GM21526 (cell line): Measurements from ENCODE around the gene SCGB3A1.

Experiments used
- ATAC-seq: cut with Tn5 transposase; IDR thresholded peaks from one replicate; pipeline ENCODE4 v1.9.1; 2021; ENCODE audit warnings: moderate library complexity; ENCODE audit not compliant: unreplicated experiment, low FRiP score

The SCGB3A1 gene, protein sequence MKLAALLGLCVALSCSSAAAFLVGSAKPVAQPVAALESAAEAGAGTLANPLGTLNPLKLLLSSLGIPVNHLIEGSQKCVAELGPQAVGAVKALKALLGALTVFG

DNA sequence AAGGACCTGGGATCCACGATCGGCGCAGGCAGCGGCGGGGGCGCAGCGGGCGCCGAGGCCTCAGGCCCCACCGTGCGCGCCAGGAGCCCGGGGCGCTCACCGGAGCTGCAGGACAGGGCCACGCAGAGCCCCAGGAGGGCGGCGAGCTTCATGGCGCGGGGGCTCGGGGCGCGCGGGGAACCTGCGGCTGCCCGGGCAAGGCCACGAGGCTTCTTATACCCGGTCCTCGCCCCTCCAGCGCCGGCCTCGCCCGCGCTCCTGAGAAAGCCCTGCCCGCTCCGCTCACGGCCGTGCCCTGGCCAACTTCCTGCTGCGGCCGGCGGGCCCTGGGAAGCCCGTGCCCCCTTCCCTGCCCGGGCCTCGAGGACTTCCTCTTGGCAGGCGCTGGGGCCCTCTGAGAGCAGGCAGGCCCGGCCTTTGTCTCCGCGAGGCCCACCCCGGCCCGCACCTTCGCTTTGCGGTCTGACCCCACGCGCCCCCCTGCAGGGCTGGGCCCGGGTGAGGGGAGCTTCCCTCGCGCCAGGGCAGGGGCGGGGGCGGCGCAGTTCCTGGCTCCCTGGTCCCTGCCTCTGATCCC lies at the start of gene SCGB3A1:
Gene SCGB3A1 (minus strand): TSS at position 189 of the 577 bp plus-strand sequence. CDS start 37 bp downstream, at position 152.
- no peak for ATAC-seq

DNA sequence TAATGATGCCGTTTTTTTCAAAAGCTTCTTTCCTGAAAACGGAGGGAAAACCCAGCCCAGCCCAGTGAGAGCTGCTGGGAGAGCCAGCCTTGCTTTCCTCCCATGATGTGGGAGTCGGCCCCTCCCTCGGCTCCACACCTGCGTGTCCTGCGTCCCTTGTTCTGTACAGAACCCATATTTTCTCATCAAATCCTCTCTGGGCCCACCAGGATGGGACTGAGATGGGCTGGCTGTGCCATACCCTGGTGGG lies 49.2 kb upstream of the SCGB3A1 start:
- ATAC-seq, result no peak

DNA sequence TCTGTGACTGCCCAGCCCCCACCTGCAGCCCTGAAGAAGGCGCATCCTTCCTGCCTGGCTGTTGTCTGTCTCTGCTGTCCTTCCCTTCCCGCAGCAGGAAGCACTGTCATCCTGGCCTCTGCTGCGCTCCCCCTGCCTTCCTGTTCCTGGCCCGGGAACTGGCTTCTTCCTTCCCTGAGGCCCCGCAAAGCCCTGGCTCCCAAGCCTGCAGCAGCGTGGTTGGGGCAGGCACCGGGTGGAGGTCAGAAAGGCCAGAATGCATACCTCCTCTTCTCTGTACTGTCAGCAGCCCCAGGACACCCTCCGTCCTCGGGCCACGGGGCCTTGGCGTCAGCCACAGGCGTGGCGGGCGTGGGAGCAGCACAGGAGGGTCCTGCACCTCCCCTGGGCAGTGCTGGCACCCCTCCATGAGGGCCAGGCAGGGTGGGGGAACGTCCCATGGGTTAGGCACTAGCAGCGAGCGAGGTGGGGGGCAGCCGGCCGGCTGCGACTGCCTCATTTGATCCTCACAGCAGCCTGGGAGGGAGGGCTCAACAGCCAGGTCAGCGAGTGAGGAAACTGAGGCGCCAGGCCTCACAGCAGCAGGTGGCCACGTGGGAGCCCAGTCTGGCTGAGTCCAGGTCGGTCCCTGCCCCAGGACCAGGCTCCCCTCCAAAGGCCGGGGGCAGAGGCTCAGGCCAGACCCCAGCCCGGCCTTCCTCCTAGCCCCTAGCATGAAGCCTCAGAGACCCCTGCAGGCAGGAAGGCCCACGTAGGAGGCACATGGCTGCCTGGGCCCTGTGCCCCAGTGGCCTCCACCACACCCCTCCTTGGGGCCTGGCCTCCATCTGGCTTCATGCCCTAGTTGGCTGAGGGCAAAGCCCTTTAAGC lies 48.7 kb upstream of the SCGB3A1 start:
- ATAC-seq, result no peak

DNA sequence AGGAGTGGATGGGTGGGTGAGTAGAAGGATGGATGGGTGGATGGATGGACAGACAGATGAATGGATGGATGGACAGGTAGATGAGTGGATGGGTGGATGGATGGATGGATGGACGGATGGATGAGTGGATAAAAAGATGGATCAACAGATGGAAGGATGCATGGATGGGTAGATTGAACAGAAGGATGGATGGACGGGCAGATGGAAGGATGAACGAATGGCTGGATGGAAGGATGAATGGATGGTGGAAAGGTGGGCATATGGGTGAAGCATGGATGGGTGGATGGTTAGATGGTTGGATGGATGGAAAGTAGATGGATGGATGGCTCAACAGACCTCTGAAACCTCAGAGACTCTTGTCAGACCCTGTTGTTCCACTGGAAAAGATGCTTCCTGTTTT lies 48.0 kb upstream of the SCGB3A1 start:
- no peak for ATAC-seq

DNA sequence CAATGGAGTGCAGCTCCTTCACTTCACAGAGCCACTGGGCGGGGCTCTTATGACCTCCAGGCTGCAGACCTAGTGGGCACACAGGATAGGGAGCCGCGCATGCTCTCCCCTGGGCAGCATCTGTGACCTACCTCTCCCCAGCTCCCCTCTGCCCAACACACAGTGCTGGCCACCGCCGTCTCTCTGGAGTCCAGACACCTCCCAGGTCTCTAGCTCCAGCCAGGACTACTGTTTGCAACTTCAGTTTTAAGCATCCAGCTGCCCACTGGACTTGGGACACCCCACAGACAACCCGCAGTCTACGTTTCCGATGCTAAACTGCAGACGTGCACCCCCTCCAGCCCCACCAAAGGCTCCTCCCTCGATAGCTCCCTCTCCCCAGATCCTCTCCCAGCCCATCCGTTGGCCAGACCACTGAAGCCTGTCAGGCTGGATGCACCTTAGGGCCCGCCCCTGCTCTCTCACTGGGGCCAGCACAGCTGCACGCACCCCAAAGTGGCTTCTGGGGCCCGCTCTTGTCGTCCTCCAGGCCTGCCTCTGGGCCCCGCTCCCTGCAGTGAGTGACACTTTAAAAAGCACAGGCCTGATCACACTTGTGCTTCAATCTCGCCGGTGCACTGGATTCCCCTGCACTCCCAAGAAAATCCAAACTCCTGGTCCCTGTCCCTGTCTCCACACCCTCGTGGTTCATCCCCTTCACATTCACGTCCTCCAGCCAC lies 46.8 kb upstream of the SCGB3A1 start:
- no peak for ATAC-seq

DNA sequence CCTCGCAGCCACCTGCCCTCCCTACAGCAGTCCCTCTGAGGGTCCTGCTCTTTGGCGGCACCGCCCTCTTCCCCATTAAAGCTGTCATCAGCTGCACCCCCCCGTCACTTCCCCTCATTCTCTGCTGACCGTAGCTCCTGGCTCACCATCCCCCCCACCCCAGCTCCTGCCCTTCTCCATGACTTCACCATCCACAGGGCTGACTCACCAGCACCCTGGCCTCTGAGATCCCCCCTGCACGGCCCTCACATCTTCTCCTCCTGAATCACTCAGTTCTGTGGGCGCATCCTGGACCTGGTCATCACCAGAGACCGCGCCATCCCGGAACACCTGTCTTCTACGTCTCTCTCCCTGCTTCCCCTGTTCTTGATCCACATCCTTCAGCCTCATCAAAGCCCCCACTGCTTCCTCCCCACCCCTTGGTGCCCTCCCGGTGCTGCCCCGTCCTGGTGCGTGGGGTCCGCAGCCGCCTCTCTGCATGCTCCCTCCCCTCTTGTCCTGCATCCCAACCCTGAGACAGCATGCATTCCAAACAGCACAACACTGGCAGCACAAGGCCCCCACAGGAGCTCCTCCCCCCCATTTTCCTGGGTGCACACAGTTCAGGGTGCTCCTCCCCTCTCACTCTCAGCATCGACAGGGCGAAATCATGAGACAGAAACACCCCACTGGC lies 45.2 kb upstream of the SCGB3A1 start:
- no peak for ATAC-seq

DNA sequence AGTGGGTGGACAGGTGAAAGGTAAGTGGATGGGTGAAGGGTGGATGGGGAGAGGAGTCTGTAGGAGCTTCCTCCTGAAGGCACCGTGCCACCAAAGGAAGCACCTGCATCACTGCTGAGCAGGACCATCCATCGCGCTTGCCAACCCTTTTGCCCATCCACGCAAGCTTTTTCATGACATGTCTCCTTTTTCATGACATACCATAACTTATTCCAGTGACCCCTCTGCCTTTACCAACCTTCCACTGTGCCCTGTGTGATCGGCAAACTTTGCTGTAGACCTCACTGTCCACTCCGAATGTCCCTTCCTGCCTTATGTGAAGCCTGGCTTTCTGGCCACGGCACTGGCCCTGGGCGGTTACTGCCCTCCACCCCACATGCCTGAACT lies 44.7 kb upstream of the SCGB3A1 start:
- no peak for ATAC-seq

DNA sequence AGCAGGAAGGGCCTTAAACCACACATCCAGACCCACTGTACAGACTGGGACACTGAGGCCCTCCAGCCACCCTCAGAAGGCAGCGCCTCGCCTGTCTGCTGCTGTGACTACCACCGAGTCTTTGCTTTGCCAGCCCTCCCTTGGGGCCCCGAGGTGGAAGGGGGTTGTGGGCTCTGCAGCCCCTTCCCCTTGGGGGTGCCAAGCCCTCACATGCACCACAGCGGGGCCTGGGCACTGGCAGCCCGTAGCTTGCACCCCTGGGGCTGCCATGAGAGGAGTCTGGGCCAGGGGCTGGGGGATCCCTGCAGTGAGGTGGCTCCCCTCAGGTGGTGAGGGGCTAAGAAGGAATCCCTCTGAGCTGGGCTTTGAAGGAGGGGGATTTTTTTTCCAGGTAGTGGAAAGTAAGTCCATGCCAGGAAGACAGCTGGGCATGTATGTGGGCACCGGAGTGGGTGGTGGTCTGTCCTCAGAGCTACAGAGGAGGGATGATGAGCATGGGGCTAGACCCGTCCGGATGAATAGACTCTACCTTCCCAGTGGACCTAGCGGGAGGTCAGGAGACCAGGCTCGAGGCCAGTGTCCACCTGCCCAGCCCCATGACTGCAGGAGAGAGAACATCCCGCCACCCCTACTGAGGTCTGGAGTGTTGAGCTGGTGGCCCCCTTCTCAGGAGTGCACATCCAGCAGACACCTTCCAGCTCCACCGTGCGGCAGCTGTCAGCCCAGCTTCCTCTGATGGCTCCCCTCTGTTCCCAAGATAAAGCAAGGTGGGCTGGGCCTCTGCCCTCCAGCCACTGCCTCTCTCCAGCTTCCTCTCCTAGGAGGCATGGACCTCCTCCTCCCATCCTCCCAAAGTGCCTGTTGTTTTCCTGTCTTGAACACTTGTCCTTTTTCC lies 42.2 kb upstream of the SCGB3A1 start:
- no peak for ATAC-seq

DNA sequence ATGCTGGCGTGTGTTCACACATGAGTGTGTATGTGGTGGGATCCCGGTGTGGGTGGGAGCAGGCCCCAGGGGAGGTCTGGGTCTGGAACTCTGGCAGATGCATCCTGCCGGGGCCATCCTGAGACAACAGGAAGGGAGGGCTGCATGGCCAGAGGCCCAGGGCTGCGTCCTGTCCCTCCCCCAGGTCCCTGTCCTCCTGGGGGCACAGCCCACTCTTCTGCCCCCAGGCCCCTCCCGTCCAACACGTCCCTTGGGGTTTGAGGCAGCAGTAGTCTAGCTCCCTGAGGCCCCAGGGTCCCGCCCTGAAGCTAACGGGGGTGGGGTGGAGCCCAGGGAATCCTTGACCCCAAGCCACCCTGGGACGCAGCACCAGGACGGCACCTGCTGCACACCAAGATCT lies 41.5 kb upstream of the SCGB3A1 start:
- no peak for ATAC-seq

DNA sequence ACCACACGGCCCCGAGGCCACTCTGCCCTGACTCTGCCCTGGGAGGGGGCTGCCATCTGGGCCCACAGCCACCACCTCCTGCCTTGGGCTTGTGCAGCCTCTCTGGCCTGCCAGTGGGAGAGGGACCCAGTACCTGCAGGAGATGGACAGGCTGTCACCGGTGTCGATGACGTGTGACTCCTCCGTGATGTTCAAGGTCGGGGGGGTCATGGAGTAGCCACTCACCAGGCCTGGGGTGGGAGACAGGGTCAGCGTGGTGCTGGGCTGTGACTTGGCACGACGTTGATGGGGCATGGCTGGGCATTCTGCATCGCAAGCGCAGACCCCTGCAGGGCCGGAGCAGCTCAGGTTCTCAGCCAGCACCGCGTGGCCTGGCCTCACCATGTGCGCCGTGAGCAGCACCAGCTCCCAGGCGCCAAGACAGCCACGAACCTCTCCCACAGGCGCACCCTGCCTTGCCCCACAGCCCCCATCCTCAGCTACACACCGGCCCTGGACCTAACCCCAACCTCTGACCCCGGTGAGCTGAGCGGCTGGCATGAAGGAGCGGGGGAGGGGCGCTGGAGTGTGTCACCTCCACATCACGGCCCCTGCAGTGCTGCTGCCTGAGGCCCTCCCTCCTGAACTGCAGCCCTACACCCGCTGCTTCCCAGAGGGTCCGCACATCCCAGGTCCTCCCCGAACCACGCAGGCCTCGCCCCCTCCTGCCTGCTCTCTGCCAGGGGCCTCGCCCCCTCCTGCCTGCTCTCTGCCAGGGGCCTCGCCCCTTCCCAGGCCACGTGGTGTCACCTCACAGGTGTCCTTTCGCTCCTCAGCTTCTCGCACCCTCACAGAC lies 40.5 kb upstream of the SCGB3A1 start:
- no peak for ATAC-seq

DNA sequence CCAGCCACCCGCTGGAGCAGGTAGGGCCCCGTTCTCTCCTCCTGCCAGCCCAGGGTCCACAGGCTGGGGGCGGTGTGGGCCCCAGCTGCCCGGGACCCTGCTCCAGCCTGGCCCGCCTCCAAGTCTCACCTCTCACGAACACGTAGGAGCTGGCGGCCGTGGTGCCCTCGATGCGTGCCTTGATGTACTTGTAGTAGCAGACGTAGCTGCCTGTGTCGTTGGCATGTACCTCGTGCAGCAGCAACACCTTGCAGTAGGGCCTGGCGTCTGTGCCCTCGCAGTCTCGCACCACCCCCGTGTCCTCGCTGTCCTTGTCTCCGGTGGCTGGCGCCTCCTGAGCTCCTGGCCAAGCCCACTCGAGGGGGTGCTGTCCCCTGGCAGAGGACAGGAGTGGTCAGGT lies 39.1 kb upstream of the SCGB3A1 start:
- ATAC-seq, result no peak

DNA sequence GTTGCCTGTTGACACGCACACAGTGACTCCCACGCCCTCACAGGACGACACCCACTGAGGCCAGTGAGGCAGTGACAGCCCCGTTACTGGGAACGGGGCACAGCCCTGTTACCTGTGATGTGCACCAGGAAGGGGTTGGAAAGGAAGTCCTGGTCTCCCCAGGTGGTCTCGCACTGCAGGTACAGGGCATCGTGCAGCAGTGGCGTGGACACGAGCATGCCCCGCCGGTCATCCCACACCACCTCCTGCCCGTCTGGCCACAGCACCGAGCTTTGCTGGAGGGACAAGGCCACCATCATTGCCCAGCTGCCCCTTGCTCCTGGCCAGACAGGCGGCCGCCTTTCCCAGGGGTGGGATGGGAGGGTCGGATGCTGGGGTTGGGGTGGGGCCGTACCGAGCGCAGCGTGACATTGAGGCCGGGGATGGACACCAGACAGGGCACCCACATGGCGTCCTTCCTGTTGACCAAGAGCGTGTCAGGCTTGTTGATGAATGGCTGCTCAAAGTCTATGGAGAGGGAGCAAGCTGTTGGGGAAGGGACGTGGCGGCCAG lies 38.6 kb upstream of the SCGB3A1 start:
- no peak for ATAC-seq

DNA sequence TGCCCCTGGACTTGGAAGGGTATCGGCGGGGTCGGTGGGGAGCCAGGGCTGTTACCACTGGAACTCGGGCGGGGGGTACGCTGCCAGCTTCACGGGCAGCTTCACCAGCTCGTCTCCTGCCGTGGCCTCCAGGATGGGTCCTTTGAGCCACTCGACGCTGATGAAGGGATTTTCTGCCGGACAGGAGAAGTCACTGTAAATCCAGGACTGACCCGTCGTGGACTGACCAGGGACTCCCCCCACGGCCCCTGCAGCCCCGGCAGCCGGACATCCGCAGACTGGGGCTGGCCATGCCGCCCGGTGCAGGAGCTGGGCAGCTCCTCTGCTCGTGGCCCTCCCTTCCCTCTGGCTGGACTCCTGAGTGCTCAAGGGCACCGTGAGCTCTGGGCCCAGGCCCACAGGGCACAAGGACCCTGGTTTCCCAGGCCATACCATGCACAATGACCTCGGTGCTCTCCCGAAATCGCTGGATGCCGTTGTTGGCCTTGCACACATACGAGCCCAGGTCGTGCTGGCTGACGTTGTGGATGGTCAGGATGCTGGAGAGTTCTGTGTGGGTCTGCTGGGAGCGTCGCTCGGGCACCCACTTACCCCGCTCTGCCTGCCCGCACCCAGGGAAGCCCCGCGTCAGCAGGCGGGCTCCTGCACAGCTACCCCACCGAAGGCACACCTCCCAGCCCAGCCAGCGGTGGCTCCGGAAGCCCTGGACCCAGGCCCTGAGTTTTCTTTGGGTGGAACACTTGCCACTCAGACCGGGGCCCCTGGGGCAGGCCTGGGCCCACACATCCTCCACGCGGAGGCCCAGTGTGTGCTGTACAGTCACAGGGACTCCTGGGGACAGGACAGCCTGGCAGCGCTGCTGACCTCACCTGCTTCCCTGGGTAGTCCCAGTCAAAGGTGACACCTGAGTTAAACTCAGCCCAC lies 37.8 kb upstream of the SCGB3A1 start:
- no peak for ATAC-seq

DNA sequence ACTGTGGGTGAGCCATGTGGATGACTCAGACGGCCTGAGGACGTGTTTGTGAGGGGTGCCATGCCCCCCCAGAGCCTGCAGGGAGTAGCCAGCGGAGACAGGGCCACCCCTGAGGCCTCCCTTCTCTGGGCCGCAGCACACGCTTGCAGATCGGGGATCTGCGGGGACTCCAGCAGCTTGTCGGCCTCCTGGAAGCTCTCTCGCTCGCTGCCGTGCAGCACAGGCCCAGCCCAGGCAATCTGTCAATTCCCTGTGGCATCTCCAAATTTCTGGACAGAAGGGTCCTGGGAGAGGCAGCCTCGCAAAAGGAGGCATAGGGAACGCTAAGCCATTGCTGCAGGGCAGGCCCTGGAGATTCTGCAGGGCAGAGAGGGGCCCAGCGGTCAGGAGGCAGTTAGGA lies 36.9 kb upstream of the SCGB3A1 start:
- ATAC-seq, result no peak

DNA sequence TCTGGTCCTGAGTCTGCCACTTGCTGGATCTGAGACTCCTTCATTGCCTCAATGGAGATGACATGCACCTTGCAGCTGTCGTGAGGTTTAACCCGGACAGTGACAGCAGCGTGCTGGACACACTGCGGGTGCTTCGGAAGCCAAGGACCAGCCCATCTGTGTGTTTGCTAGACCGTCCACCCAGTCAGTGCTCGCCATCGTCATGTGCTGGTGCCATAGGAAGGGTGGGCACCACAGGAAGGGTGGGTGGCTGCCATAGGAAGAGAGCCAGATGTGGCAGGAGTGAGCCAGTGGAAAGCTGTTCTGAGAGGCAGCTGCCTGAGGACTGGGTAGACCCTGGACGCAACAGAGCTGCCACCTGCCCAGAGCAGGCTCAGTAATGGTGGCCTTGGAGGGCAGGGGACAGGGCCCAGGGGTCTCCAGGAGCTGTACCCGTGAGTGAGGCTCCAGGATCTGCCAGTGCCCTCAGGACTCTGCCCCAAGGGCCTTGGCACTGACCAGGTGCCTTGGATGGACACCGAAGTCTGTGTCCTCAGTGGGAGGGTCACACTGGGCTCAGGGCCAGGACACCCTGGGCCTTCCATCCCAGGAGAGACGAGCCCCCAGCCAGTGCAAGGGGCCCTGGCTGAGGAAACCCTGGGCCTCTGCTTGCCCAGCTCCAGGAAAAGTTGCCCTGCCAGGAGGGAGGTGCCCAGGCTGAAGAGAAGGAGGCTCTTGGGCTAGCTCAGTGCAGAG lies 36.3 kb upstream of the SCGB3A1 start:
- ATAC-seq, result no peak

DNA sequence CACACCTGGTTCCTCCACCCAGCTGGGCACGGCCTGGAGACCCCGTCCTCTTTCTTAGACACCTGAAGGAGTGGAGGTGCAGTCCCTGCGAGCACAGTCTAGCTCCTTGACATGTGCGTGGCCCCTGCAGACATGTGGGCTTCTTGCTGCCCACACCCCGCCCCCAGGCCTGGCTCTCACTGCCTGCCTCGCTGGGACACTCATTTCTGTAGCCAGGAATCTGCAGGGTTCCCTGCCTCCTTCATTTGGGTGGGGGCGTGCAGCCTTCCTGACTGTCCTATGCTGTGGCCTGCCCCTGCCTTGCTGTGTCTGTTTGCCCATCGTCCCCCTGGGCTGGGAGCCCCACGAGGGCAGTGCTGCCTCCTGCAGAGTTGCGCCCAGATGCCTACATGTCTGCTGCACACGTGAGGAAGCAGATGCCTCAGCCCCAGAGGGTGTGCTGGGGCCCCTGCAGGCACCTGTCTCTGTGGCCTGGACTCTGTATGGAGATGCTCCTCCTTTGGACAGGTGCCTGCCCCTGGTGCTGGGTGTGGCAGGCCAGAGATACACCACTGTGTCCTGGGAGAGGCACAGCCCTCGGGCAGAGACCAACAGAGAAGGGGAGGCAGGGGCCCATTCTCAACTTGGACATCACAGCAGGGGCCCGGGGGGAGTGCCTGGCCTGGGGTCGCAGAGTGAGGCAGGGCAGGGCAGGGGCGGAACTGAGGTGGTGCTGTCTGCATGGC lies 35.5 kb upstream of the SCGB3A1 start:
- no peak for ATAC-seq
